BLaER1 treated with 17β-estradiol and CSF1 and Interleukin-3, amounts not matched to agents 10 nM and 100 nM (cell line): ENCODE data around the gene FOXL3.
"Not testable (repeated sequence)": the region's sequence is repeated elsewhere in the genome, so short reads cannot be mapped to it uniquely, and the experiment has no call there.

Experiments used
- H3K27ac ChIP-seq, 11 experiments: shearing (Covaris generic); formaldehyde crosslinking; 2 replicates each; pipeline ENCODE4 v1.8.1; 2022
- H3K27me3 ChIP-seq, 11 experiments: shearing (Covaris generic); formaldehyde crosslinking; 2 replicates each; pipeline ENCODE4 v1.8.1; 2022
- H3K36me3 ChIP-seq, 11 experiments: shearing (Covaris generic); formaldehyde crosslinking; 2 replicates each; pipeline ENCODE4 v1.8.1; 2022
- H3K4me1 ChIP-seq, 10 experiments: shearing (Covaris generic); formaldehyde crosslinking; 2 replicates each; pipeline ENCODE4 v1.8.1; 2022
- H3K4me2 ChIP-seq, 11 experiments: shearing (Covaris generic); formaldehyde crosslinking; 2 replicates each; pipeline ENCODE4 v1.8.1; 2022
- H3K4me3 ChIP-seq, 10 experiments: shearing (Covaris generic); formaldehyde crosslinking; 2 replicates each; pipeline ENCODE4 v1.8.1; 2022
- H3K9ac ChIP-seq, 11 experiments: shearing (Covaris generic); formaldehyde crosslinking; 2 replicates each; pipeline ENCODE4 v1.8.1; 2022
- H3K9me3 ChIP-seq, 11 experiments: shearing (Covaris generic); formaldehyde crosslinking; replicated peaks in 1 of 11; 2 replicates each; pipeline ENCODE4 v1.8.1; 2022
- H4K20me1 ChIP-seq, 11 experiments: shearing (Covaris generic); formaldehyde crosslinking; 2 replicates each; pipeline ENCODE4 v1.8.1; 2022
- Cebpa-rat ChIP-seq, 11 experiments: shearing (Covaris generic); IDR thresholded peaks; 2 replicates each; pipeline ENCODE4 v1.8.1; 2022

The FOXL3 gene

DNA sequence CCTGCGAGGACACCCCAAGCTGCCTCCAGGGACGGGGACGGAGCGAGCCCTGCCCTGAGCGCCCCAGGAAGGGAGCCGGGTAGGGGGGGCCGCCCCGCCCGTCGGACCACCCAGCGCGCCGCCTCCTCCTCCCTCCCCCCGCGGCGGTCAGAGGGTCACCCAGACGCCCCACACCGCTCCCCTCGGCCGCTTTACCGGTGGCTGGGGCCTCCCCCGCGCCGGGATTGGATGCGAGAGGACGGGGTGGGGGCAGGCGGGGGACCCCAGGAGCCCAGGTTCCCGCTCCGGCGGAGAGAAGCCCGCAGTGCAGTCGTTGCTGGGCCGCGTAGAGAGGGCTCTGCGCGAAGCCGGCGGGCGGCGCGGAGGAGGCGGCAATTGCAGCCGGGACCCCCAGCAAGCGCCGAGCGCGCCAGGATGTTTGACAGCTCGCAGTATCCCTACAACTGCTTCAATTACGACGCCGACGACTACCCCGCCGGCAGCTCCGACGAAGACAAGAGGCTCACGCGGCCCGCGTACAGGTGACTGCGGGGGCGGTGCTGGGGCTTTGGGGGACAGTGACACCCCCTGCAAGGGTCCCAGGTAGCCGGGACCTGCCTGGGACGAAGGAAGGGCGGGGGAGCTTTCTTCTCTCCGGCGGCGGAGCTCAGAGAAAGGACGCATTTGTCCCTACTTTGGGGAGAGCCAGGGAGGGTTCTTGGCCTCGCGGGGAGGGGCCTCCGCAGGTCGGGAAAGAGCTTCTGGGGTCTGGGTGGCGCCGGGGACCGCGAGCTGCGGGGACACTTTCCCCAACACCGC is at the start of gene FOXL3:
FOXL3 (plus strand) TSS at position 415 of the 798 bp plus-strand sequence; CDS start at position 415, 0 bp downstream.
- no peaks in the 10 kb centered on the region for H4K20me1 ChIP-seq
- no peak within 1 kb of the TSS for H3K4me3 ChIP-seq
- peaks cover 0 to under 1% (median 0%) of the 10 kb centered on the region in 10 experiments; a peak in 2 of 20 replicates for H3K4me1 ChIP-seq
- H3K9me3 ChIP-seq = peaks cover 21 to 36% (median 31%) of the 10 kb centered on the region in 11 experiments
- no peak within 1 kb of the TSS for H3K27ac ChIP-seq
- H3K27me3 ChIP-seq = no peaks in the 10 kb centered on the region
- H3K9ac ChIP-seq = no peak within 1 kb of the TSS
- H3K4me2 ChIP-seq = no peak within 1 kb of the TSS
- TF ChIP-seq Cebpa-rat (IDR thresholded peaks at IDR 0.05) = no peak
- H3K36me3 ChIP-seq = no peaks in the 10 kb centered on the region

DNA sequence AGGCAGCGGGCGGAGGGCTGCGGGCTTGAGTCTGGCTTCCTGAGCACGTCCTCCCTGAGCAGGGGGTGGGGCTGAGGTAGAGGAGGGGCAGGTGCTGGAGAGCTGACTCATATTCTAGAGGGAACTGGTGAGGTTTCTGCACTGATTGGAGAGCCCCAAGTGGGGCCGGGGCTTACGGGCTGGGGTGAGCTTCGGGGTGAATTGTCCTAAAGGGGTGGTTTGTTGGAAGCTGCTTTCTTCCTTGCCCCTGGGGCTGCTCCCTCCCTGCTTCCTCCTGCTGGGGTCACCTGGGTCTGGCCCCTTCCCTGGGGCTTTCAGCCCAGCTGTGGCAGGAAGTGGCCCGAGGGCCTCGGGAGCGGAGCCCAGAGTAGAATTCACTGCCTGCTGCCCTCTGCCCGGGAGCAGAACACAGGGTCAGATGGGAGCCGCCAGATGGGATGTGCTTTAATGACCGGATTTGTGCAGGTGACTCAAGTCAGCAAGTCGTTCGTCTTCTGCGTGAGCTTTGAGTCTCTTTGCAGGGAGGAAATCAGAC is 49.0 kb upstream of the FOXL3 start:
- H3K4me1 ChIP-seq = peaks cover 0 to 14% (median 12%) of the 10 kb centered on the region in 10 experiments; a peak in 18 of 20 replicates
- peaks cover 0 to 16% (median 10%) of the 10 kb centered on the region in 11 experiments; a peak in 13 of 22 replicates for H3K9me3 ChIP-seq
- H4K20me1 ChIP-seq = peaks cover 26 to 73% (median 51%) of the 10 kb centered on the region in 11 experiments; a peak in 21 of 22 replicates
- peaks cover 15 to 66% (median 43%) of the 10 kb centered on the region in 11 experiments for H3K36me3 ChIP-seq
- H3K9ac ChIP-seq = no peak overlapping the region
- no peaks in the 10 kb centered on the region for H3K27me3 ChIP-seq
- peak overlapping the region in 9 of 11 experiments; percentile 39 to 73 (median 62); a peak in 18 of 22 replicates for H3K4me2 ChIP-seq
- TF ChIP-seq Cebpa-rat (IDR thresholded peaks at IDR 0.05) = no peak
- no peak overlapping the region for H3K4me3 ChIP-seq
- H3K27ac ChIP-seq = 0 out of 22 replicates have a peak overlapping the region, but pooled peaks of 1 of the 11 experiments have one; percentile 13

DNA sequence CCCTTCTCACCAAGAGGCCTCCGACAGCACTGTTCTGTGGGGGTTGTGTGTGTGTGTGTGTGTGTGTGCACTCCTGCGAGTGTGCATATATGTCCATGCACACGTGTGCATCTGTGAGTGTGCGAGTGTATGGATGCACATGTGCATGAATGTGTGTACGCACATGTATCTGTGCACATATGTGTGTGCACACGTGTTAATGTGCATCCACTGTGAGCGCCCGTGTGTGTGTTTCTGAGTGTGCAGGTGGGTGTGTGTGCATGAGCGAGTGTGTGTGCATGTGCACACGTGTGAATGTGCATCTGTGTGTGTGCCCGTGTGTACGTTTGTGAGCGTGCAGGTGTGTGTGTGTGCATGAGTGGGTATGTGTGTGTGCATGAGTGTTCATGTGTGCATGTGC is 48.5 kb upstream of the FOXL3 start:
- no peak overlapping the region for H3K4me3 ChIP-seq
- H3K27me3 ChIP-seq = no peaks in the 10 kb centered on the region
- H3K4me1 ChIP-seq = peaks cover 0 to 14% (median 12%) of the 10 kb centered on the region in 10 experiments; a peak in 18 of 20 replicates
- peaks cover 26 to 73% (median 56%) of the 10 kb centered on the region in 11 experiments; a peak in 21 of 22 replicates for H4K20me1 ChIP-seq
- H3K9ac ChIP-seq = no peak overlapping the region
- no peak for TF ChIP-seq Cebpa-rat (IDR thresholded peaks at IDR 0.05)
- peaks cover 0 to 10% (median 6%) of the 10 kb centered on the region in 11 experiments; a peak in 10 of 22 replicates for H3K9me3 ChIP-seq
- H3K27ac ChIP-seq = no peak overlapping the region
- H3K36me3 ChIP-seq = peaks cover 15 to 66% (median 43%) of the 10 kb centered on the region in 11 experiments
- H3K4me2 ChIP-seq = peak overlapping the region in 1 of 11 experiments; percentile 66; a peak in 2 of 22 replicates

DNA sequence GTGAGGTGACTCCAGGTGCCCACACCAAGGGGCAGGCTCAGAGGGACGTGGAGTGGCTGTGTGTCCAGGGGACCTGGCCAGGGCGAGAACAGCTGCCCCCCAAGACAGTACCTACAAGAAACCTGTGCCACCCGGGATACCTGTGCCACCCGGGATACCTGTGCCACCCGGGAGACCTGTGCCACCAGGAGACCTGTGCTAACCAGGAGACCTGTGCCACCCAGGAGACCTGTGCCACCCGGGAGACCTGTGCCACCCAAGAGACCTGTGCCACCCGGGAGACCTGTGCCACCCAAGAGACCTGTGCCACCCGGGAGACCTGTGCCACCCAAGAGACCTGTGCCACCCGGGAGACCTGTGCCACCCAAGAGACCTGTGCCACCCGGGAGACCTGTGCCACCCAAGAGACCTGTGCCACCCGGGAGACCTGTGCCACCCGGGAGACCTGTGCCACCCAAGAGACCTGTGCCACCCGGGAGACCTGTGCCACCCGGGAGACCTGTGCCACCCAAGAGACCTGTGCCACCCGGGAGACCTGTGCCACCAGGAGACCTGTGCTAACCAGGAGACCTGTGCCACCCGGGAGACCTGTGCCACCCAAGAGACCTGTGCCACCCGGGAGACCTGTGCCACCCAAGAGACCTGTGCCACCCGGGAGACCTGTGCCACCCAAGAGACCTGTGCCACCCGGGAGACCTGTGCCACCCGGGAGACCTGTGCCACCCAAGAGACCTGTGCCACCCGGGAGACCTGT is 47.0 kb upstream of the FOXL3 start:
- not testable (repeated sequence) for H3K4me2 ChIP-seq, H3K9ac ChIP-seq, H3K9me3 ChIP-seq, H3K4me3 ChIP-seq, H3K27me3 ChIP-seq, H3K27ac ChIP-seq
- Histone ChIP-seq H3K4me1 (peaks cover 0 to 14% (median 12%) of the 10 kb centered on the region in 10 experiments; a peak in 18 of 20 replicates), H4K20me1 (peaks cover 26 to 77% (median 56%) of the 10 kb centered on the region in 11 experiments; a peak in 21 of 22 replicates), H3K36me3 (peaks cover 16 to 70% (median 49%) of the 10 kb centered on the region in 11 experiments; a peak in 20 of 22 replicates)

DNA sequence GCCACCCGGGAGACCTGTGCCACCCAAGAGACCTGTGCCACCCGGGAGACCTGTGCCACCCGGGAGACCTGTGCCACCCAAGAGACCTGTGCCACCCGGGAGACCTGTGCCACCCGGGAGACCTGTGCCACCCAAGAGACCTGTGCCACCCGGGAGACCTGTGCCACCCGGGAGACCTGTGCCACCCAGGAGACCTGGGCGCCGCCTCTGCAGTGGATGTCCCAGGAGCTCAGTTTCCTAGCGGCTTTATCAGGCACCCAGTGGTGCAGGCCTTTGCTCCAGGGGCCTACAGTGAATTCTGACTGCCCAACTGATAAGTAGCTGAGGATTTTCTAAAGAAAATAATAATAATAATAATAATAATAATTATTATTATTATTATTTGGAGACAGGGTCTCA is 46.4 kb upstream of the FOXL3 start:
- peaks cover 0 to 14% (median 12%) of the 10 kb centered on the region in 10 experiments; a peak in 18 of 20 replicates for H3K4me1 ChIP-seq
- H3K27ac ChIP-seq, H3K4me3 ChIP-seq, H3K4me2 ChIP-seq, H3K9me3 ChIP-seq, H3K9ac ChIP-seq, H3K27me3 ChIP-seq: not testable (repeated sequence)
- peaks cover 21 to 76% (median 55%) of the 10 kb centered on the region in 11 experiments for H3K36me3 ChIP-seq
- H4K20me1 ChIP-seq = peaks cover 26 to 83% (median 56%) of the 10 kb centered on the region in 11 experiments; a peak in 21 of 22 replicates

DNA sequence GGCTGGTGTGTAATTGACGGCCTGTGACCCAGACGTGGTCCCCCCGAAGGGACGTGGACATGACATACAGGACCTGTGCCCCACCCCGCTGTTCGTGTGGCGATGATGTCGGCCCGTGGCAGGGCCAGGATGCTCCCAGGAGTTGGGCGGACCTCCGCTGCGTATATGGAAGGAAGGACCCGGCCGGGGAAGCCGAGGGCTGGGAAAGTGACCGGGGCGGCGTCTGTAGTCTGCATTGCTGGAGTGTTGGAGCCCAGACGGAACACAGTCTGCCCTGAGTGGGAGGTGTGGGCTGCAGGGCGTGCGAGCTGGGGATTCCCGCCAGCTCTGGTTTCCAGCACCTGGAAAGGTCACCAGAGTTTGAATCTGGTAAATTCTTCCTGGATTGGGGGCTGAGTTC is 45.0 kb upstream of the FOXL3 start:
- Histone ChIP-seq H3K9ac (no peak overlapping the region), H3K4me2 (no peak overlapping the region), H3K27ac (no peak overlapping the region), H3K4me3 (no peak overlapping the region), H3K27me3 (no peaks in the 10 kb centered on the region), H3K9me3 (no peaks in the 10 kb centered on the region), H3K4me1 (peaks cover 0 to 14% (median 12%) of the 10 kb centered on the region in 10 experiments; a peak in 18 of 20 replicates), H4K20me1 (peaks cover 26 to 97% (median 56%) of the 10 kb centered on the region in 11 experiments; a peak in 21 of 22 replicates), H3K36me3 (peaks cover 35 to 90% (median 69%) of the 10 kb centered on the region in 11 experiments)
- TF ChIP-seq Cebpa-rat (IDR thresholded peaks at IDR 0.05) = no peak

DNA sequence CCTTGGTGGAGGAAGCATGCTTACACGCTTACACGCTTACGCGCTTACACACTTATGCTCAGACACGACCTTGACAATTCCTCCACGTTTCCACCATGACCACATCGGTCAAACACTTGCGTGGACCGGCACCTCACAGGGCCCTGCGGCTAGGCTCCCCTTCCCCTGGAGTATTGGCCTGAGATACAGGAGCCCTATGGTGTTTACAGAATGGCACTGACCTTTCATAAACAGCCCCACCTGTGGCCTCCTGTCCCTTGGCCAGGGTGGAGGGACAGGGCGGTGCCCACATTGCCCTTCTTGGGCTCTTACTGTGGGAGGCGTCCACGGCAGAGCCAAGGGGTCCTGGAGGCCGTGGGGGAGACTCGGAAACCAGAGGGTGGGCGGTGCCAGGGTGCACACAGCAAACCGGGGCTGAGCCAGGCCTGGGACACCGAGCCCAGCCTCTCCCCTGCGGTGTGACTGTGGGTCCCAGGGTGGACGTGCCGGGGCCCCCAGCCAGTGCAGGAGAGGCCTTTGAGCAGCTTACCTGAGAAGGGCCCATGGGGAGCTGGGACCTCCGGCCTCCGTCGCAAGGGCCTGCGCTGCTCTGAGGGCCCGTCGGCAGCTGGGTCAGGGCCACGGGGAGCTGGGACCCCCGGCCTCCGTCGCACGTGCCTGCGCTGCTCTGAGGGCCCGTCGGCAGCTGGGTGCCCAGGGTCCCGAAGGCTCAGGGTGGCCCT is 44.2 kb upstream of the FOXL3 start:
- H3K27ac ChIP-seq = no peak overlapping the region
- peaks cover 20 to 97% (median 49%) of the 10 kb centered on the region in 11 experiments; a peak in 21 of 22 replicates for H4K20me1 ChIP-seq
- H3K27me3 ChIP-seq = no peaks in the 10 kb centered on the region
- no peak overlapping the region for H3K4me3 ChIP-seq
- H3K4me1 ChIP-seq = peaks cover 0 to 7% (median 7%) of the 10 kb centered on the region in 10 experiments; a peak in 18 of 20 replicates
- no peak overlapping the region for H3K4me2 ChIP-seq
- H3K9ac ChIP-seq = no peak overlapping the region
- H3K9me3 ChIP-seq = no peaks in the 10 kb centered on the region
- TF ChIP-seq Cebpa-rat (IDR thresholded peaks at IDR 0.05) = no peak
- peaks cover 43 to 95% (median 77%) of the 10 kb centered on the region in 11 experiments for H3K36me3 ChIP-seq

DNA sequence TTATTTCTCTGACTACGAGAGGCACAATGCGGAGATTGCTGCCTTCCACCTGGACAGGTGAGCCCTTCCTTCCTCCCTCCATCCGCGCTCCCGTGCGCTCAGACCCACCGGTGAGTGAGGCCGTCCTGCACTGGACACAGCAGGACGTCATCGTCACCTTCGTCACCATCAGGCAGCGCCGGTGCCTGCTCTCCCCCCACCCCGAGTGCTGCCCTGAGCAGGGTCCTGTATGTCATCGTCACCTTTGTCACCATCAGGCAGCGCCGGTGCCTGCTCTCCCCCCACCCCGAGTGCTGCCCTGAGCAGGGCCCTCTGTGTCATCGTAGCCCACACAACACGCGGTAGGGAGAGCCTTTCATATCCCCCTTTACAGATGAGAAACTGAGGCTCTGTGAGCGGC is 43.5 kb upstream of the FOXL3 start:
- H3K9me3 ChIP-seq = peaks cover 0 to 6% (median 0%) of the 10 kb centered on the region in 11 experiments; a peak in 2 of 22 replicates
- no peak overlapping the region for H3K4me2 ChIP-seq
- no peak for TF ChIP-seq Cebpa-rat (IDR thresholded peaks at IDR 0.05)
- no peaks in the 10 kb centered on the region for H3K27me3 ChIP-seq
- no peak overlapping the region for H3K27ac ChIP-seq
- H3K36me3 ChIP-seq = peaks cover 50 to 95% (median 83%) of the 10 kb centered on the region in 11 experiments
- no peak overlapping the region for H3K4me3 ChIP-seq
- H3K4me1 ChIP-seq = peaks cover 0 to under 1% (median 0%) of the 10 kb centered on the region in 10 experiments; a peak in 4 of 20 replicates
- 0 out of 22 replicates have a peak overlapping the region, but pooled peaks of 1 of the 11 experiments have one; percentile 1 for H3K9ac ChIP-seq
- H4K20me1 ChIP-seq = peaks cover 13 to 97% (median 42%) of the 10 kb centered on the region in 11 experiments; a peak in 21 of 22 replicates
